CD4-positive, alpha-beta T cell treated with Interleukin-17A for 1 hour (primary cell): ENCODE data around the gene PARD3.

Experiments
- DNase-seq: peaks from one replicate; pipeline ENCODE4 v3.0.0-alpha.2; 2020

PARD3 gene

DNA sequence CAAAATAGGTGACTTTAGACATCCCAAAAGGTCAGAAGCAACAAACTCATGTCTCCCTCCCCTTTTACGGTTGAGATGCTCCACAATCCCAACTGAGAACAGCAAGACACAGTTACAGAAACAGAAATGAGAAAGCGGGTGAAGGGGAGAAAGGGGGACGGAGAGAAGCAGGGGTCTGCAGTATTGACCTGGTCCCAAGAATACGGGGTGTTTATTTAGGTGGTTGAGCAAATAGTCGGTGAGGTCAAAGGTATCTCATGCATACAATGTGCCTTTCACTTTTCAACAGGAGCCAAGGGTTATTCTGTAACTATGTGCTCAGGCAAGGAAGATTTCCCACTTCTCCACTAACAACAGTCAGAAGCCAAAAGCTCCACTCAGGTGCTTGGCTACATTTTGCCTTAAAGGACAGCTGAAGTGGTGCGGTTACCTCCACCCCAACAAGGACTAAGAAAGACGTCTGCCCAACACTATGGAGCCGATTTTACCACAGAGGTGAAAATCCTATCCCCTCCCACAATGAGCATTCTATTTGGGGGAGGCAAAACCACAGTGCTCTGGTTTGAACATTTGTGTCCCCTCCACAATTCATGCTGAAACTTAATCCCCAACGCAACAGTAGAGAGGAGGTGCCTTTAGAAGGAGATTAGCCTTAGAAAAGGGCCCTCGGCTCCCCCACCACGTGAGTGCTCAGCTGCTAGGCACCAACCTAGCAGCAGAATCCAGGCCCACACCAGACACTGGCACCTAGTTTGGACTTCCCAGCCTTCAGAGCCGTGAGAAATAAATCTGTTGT, 77.9 kb downstream of the PARD3 start:
- DNase-seq, result no peak

DNA sequence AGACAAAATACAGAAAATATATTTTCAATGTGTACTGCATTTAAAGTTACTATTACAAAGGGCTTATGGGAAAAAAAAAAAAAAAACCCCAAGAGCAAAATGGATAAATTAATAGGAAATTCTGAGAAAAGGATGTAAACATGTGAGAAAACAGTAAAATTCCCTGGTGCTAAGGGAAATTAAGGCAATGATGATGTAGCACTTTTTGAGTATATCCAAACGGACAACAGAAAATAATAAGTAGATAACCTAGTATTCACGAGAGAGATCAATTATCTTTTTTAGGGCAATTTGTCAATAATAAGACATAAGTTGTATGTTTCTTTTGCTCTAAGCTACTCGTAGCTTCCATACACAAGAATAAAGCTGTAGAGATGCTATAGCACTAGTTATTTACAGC, 80.2 kb downstream of the PARD3 start:
- DNase-seq, result no peak

GRCh38 chr10:34732926-34733325, 82.2 kb downstream of the PARD3 start:
- no peak for DNase-seq

DNA sequence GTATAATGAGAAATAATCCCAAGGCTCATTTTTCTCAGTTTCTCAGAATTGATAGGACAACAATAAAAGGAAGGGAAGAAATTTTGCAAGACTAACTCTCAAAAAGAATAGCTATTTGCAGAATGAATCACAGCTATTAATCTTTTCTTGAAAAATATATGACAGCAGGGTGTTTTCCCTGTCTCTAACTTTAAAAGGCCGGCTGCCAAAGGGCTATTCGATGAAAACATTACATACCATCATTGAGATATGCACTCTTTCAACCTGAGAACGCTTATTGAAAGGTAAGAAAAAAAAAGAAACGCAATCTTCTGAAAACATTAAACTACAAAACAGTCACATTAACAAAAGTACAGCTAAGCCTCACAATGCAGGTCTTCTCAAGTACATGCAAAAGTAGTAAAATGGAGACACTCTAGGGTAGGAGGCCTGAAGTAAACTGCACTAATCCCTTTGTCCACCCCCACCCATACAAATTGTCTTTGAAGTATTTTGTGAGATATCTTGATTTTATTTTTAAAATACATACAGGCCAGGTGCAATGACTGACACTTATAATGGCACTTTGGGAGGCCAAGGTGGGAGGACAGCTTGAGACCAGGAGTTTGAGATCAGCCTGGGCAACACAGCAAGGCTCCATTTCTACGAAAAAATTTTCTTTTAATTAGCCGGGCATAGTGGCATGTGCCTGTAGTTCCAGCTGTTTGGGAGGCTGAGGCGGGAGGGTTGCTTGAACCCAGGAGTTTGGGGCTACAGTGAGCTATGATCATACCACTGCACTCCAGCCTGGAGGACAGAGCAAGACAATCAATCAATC, 83.0 kb downstream of the PARD3 start:
- no peak for DNase-seq

- DNase-seq, result no peak
Observed at GRCh38 chr10:34731213-34731612, 83.9 kb downstream of the PARD3 start.

- no peak for DNase-seq
Observed at GRCh38 chr10:34730726-34731125, 84.4 kb downstream of the PARD3 start.

- DNase-seq, result no peak
Observed at GRCh38 chr10:34729619-34730018, 85.5 kb downstream of the PARD3 start.

GRCh38 chr10:34728361-34728760, 86.7 kb downstream of the PARD3 start:
- no peak for DNase-seq

GRCh38 chr10:34727595-34728033, 87.5 kb downstream of the PARD3 start:
- no peak for DNase-seq

GRCh38 chr10:34726862-34727261, 88.2 kb downstream of the PARD3 start:
- no peak for DNase-seq

DNA sequence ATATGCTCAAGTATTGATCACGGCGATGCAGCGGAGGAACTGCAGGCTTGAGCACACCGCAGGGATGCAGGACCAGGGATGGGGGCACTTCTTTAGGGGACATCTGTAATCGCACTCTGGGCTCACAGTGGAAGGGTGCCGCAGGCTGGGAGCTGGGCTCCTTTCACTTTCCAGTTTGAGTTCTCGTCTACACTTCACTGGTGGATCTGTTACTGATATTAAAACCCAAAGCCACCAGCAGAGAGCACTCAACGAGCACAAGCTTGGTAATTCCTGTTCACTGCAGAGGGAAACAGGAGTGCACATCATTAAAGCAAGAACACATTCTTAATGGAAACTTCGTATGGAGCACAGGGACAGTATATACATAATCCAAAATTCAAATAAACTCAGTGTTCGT, 91.3 kb downstream of the PARD3 start:
- DNase-seq, result no peak

- DNase-seq, result no peak
Observed at GRCh38 chr10:34722404-34722803, 92.7 kb downstream of the PARD3 start.

- no peak for DNase-seq
Observed at GRCh38 chr10:34721208-34721840, 93.8 kb downstream of the PARD3 start.

DNA sequence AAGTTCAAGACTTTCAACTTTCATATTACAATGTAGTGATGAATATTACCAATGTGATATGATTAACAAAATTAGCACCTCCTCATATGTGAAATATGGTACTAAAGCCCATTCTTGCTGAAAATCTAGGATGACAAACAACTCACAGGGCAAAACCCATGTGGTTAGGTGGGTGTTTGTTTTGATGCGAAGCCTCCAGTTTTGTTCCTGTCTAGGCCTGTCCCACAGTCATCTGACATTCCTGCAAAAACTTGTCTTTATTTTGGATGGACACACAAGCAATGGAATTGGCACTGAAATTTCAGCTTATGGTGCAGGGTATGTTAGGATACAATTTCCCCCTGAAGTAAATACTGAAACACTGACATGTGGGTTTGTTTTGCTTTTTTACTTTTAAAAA, 95.3 kb downstream of the PARD3 start:
- DNase-seq, result no peak

GRCh38 chr10:34719328-34719727, 95.8 kb downstream of the PARD3 start:
- no peak for DNase-seq

GRCh38 chr10:34717429-34717828, 97.7 kb downstream of the PARD3 start:
- DNase-seq, result no peak

- no peak for DNase-seq
Observed at GRCh38 chr10:34716958-34717357, 98.1 kb downstream of the PARD3 start.

GRCh38 chr10:34716234-34716633, 98.9 kb downstream of the PARD3 start:
- no peak for DNase-seq

DNA sequence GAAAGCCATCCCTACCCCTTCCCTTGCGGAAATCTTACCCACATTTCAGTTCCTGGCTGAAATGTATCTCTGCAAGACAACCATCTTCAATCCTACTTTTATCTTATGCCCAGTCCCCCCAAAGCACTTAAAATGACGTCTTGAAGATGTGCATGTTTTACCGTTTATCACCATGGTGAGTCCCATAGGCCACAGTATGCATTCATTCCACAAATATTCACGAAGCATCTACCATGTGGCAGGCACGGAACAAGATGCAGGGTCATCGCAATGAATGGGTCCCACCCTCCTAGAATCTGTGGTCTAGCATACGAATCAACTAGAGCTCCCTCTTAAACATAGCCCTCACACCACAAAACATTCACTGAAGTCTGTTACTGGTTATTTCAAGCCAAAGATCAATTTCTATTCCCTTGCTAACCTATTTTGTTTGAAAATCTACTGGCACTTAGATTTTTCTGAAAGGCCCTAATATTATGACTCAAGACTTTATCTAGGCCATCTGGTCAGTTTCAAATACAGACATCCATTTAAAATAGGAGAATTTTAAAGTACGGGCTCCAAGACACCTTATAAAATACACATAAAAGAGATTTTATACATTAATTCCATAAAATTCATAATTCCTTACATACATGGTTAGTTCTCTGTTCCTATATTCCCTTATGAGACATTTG, 99.4 kb downstream of the PARD3 start:
- DNase-seq, result no peak

DNA sequence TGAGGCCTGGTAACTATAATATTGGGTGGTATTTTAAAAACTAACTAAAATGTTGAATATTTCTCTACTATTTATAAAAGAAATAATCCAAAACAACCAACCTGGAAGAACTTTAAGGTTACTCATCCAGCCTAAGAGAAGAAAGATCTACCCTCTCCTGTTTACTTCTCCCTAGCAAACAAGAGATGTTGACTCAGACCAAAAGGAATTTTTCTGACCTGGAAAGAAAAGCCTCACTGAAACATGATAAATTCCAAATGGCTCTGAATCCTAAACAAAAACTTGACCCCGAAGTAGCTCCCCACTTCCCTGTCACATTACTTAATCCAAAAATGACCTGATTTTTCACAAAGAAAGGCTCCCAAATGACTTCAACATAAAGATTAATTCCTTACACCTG, 101.2 kb downstream of the PARD3 start:
- no peak for DNase-seq

DNA sequence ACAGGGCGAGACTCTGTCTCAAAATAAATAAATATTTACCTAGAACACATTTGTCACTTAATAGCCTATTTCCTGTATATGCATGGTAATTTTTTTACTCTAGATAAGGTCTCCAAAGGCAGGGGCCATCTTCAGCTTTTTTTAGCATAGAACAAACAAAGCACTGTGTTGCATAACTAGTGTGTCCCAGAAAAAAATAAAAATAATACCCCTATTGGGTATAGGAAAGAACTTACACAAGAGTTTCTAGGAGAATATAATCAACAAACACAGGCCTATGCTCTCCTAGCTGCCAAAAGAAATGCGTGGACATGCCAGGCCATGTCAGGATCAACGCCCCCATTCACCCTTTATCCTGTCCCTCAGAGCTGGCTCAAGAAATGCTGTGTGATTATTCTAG, 103.6 kb downstream of the PARD3 start:
- no peak for DNase-seq

GRCh38 chr10:34710391-34710751, 104.7 kb downstream of the PARD3 start:
- no peak for DNase-seq
